ENCODE results near the gene ENPP6. TPM values are rescaled to one million over a fixed set of nuclear protein-coding genes. Genes with fewer than 3 reads are reported as not detected.

Gene ENPP6
- total and polyA plus RNA-seq, 2 donors (not counting 3 experiments of a cell fraction or from before 2014, with no cell fraction given): not detected

DNA sequence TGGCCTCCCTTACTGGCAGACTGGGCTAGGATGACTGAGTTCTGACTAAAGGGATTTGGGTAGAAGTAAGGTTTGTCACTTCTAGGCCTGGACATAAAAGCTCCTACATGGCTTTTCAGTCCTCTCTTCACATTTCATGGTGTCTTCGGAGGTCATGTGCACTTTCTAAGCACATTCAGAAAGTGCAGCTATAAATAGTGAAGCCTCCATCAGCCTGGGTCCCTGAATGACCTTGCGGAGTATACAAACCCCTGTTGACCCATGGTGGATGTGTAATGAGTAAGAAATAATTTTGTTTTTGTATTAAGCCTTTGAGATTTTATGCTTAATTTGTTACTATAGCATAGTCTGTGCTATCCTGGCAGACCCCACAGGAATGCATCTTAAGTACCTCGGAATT, 158.6 kb downstream of the ENPP6 start:
- no peak for DNase-seq (ENCODE audit: low read depth, low spot score)
- BruUV-seq (replicated peaks): no TSS peak
- H3K36me3 ChIP-seq (ENCODE audit: control insufficient read depth in 2 of 2, extremely low read depth in 1 of 2, insufficient read depth in 2 of 2, low read length in 2 of 2): no peaks in the 10 kb centered on the region
- CTCF ChIA-PET: no interaction called here
- FAIRE-seq: no peak
- H3K9me1 ChIP-seq (replicated peaks; ENCODE audit: control insufficient read depth, extremely low read depth, insufficient read depth, low read length): no peaks in the 10 kb centered on the region
- H3K79me2 ChIP-seq (ENCODE audit: control insufficient read depth, insufficient read depth, low read length): no peaks in the 10 kb centered on the region
- no peaks in the 10 kb centered on the region for H3K27me3 ChIP-seq (ENCODE audit: control insufficient read depth in 2 of 2, insufficient read depth in 2 of 2, low read length in 2 of 2)
- no peak overlapping the region for H3K4me3 ChIP-seq (replicated peaks in 1 of 3; ENCODE audit: insufficient read depth in 1 of 3, low read depth in 1 of 3, low read length in 3 of 3)
- H3K4me1 ChIP-seq (ENCODE audit: control insufficient read depth, extremely low read depth, insufficient read depth, low read length): no peaks in the 10 kb centered on the region
- H4K20me1 ChIP-seq (replicated peaks; ENCODE audit: control insufficient read depth, extremely low read depth, insufficient read depth, low read length): no peaks in the 10 kb centered on the region
- H3K4me2 ChIP-seq (ENCODE audit: insufficient read depth, low read length): no peak overlapping the region
- dilution Hi-C loops (cut with MboI; ENCODE audit: extremely low pct_ligation_motif_present, low sequenced_read_pairs): no loop called here
- no peak overlapping the region for H3K9ac ChIP-seq (replicated peaks; ENCODE audit: extremely low read depth, insufficient read depth, low read length)
- intact Hi-C loops (cut with micrococcal nuclease): no loop called here
- POLR2A ChIA-PET: no interaction called here
- no peak overlapping the region for H2AFZ ChIP-seq (ENCODE audit: low read depth, low read length)
- no peak for TF ChIP-seq GATA2 (IDR thresholded peaks at IDR 0.05; ENCODE audit: insufficient read depth, insufficient read length, low read depth, low read length)
- no peak for TF ChIP-seq JUN (IDR thresholded peaks at IDR 0.05; ENCODE audit: borderline replicate concordance, insufficient read depth, insufficient read length, low read depth)
- no peak for TF ChIP-seq MAX (IDR thresholded peaks at IDR 0.05; ENCODE audit: insufficient read depth, insufficient read length)
- TF ChIP-seq POLR2AphosphoS5 (IDR thresholded peaks at IDR 0.05; ENCODE audit: insufficient read depth, low read depth, low read length): no peak
- TF ChIP-seq MYC (IDR thresholded peaks at IDR 0.05; ENCODE audit: low read depth, low read length): no peak
- no peak for TF ChIP-seq EZH2 (IDR thresholded peaks at IDR 0.05; ENCODE audit: borderline replicate concordance, low read depth, low read length, severe bottlenecking)
- no peak for TF ChIP-seq POLR2A (IDR thresholded peaks at IDR 0.05; ENCODE audit: low read depth, low read length)
- no peak for TF ChIP-seq FOS (IDR thresholded peaks at IDR 0.05; ENCODE audit: borderline replicate concordance, insufficient read depth, low read length)
- TF ChIP-seq, protein P1, sequence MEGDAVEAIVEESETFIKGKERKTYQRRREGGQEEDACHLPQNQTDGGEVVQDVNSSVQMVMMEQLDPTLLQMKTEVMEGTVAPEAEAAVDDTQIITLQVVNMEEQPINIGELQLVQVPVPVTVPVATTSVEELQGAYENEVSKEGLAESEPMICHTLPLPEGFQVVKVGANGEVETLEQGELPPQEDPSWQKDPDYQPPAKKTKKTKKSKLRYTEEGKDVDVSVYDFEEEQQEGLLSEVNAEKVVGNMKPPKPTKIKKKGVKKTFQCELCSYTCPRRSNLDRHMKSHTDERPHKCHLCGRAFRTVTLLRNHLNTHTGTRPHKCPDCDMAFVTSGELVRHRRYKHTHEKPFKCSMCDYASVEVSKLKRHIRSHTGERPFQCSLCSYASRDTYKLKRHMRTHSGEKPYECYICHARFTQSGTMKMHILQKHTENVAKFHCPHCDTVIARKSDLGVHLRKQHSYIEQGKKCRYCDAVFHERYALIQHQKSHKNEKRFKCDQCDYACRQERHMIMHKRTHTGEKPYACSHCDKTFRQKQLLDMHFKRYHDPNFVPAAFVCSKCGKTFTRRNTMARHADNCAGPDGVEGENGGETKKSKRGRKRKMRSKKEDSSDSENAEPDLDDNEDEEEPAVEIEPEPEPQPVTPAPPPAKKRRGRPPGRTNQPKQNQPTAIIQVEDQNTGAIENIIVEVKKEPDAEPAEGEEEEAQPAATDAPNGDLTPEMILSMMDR (IDR thresholded peaks at IDR 0.05; ENCODE audit: extremely low read depth in 1 of 2, insufficient read depth in 1 of 2, low read depth in 1 of 2, low read length in 2 of 2): no peak
- H3K27ac ChIP-seq (ENCODE audit: insufficient read depth, low read depth, low read length): no peak overlapping the region
- no peaks in the 10 kb centered on the region for H3K9me3 ChIP-seq (replicated peaks; ENCODE audit: control insufficient read depth, insufficient read depth, low read length)

Measured in endothelial cell of umbilical vein (primary cell).